ENCODE data around the gene CXADR. TPM values are rescaled to one million over a fixed set of nuclear protein-coding genes. Genes with fewer than 3 reads are reported as not detected.
A peak's percentile ranks its signal among the peaks of the same experiment; 100 is the strongest.
"Not testable (repeated sequence)": the region's sequence is repeated elsewhere in the genome, so short reads cannot be mapped to it uniquely, and the experiment has no call there.

CXADR gene
- total RNA-seq = not detected

DNA sequence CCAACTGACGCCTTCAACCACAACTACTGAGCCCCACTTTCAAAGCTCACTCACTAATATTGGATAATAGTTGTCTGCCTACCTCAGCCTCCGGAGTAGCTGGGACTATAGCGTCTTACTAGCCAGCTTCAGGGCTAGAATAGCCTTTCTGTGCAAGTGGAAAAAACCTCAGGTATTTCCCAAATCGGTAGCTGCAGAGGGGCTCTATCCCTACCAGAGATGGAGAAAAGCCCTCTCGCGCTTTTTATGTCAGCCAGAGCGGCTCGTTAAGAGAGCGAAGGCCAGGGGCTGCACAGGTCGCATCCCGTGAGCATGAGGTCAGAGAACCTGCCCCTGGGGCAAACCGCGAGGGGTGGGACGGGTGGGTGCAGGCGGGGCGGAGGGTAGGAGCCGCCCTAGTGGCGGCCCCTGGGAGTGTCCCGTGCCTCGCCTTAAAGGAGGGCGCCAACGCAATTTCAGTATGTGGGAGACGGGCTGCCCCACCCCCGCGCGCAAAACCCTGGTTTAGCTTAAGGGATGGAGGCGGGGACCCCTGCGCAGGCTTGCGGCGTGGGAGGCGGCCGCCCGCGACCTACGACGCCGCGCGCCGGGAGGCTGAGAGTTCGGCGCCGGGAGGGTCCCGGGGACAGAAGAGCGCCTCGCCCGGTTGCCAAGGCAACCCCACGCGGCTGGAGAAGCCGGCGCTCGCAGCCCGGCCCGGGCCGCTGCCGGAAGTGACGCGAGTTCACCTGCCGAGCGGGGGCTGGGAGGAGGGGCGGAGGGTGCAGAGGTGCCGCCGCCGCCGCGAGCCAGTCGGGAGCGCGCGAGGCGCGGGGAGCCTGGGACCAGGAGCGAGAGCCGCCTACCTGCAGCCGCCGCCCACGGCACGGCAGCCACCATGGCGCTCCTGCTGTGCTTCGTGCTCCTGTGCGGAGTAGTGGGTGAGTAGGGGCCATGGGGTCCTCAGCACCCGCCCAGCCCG is at the start of gene CXADR:
Gene CXADR, plus strand, starts transcription at position 791 of the 961 bp plus-strand sequence. Its CDS starts 87 bp downstream, at position 878.
- peak within 1 kb of the TSS; percentile 62 for H3K4me3 Mint-ChIP-seq
- peaks cover 31 to 56% of the 10 kb centered on the region in 2 donors for H3K27me3 Mint-ChIP-seq
- H3K27ac Mint-ChIP-seq = no peak within 1 kb of the TSS
- peaks cover 11 to 17% of the 10 kb centered on the region in 2 donors for H3K4me1 Mint-ChIP-seq (ENCODE audit: low read depth in 2 of 2)
- peak; percentile 64 for DNase-seq (ENCODE audit: low spot score)
- peak; percentile 84 for ATAC-seq
- H3K36me3 Mint-ChIP-seq = peaks cover 5% of the 10 kb centered on the region
- H3K9me3 Mint-ChIP-seq = no peaks in the 10 kb centered on the region

DNA sequence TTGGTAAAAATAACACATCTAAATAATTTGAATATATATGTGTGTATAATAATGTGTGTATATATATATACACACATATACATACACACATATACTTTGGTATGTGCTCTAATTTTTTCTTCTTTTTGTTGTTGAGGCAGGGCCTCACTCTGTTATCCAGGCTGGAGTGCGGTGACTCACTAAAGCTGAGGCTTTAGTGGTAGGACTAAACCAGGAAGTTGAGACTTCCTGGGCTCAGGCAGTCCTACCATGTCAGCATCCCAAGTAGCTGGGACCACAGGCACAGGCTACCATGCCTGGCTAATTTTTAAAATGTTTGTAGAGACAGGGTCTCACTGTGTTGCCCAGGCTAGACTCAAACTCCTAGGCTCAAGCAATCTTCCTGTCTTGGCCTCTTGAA is 46.7 kb upstream of the CXADR start:
- Mint-ChIP-seq H3K9me3 (no peaks in the 10 kb centered on the region), H3K27me3 (peaks cover 0 to under 1% of the 10 kb centered on the region in 2 donors), H3K4me3 (no peak overlapping the region), H3K36me3 (no peaks in the 10 kb centered on the region), H3K4me1 (ENCODE audit: low read depth in 2 of 2) (no peaks in the 10 kb centered on the region), H3K27ac (no peak overlapping the region)
- ATAC-seq = no peak
- DNase-seq (ENCODE audit: low spot score) = no peak

- Mint-ChIP-seq H3K9me3 (no peaks in the 10 kb centered on the region), H3K27me3 (no peaks in the 10 kb centered on the region), H3K4me3 (no peak overlapping the region), H3K36me3 (no peaks in the 10 kb centered on the region), H3K27ac (no peak overlapping the region), H3K4me1 (ENCODE audit: low read depth in 2 of 2) (no peaks in the 10 kb centered on the region)
- DNase-seq (ENCODE audit: low spot score) (no peak), ATAC-seq (no peak)
Measured at GRCh38 chr21:17467392-17467791, 45.5 kb upstream of the CXADR start.

DNA sequence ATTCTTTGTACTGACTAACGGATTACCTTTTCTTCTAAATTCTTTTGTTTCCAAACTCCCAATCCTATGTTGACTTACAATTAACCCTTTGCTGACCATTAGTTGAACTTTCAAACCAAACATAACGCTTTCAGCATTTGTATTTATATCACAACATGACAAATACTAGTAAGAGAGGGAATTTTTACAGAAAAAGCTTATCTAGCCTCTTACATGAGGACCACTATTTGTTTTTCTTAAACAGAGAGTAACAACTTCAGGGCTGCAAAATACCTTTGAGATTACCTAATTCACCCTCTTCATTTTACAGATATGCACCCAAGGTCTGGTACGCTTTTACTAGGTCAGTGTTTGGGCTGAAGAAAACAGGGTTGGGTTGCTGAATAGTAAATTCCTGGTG is 45.0 kb upstream of the CXADR start:
- Mint-ChIP-seq H3K27me3 (no peaks in the 10 kb centered on the region), H3K4me1 (ENCODE audit: low read depth in 2 of 2) (no peaks in the 10 kb centered on the region), H3K36me3 (no peaks in the 10 kb centered on the region), H3K27ac (no peak overlapping the region), H3K4me3 (no peak overlapping the region), H3K9me3 (no peaks in the 10 kb centered on the region)
- DNase-seq (ENCODE audit: low spot score) = no peak
- no peak for ATAC-seq

- Mint-ChIP-seq H3K27me3 (no peaks in the 10 kb centered on the region), H3K36me3 (no peaks in the 10 kb centered on the region), H3K4me1 (ENCODE audit: low read depth in 2 of 2) (no peaks in the 10 kb centered on the region), H3K9me3 (no peaks in the 10 kb centered on the region), H3K27ac (no peak overlapping the region), H3K4me3 (no peak overlapping the region)
- ATAC-seq = peak in 1 of 2 donors; percentile 36
- DNase-seq (ENCODE audit: low spot score) = no peak
Measured at GRCh38 chr21:17468698-17469097, 44.1 kb upstream of the CXADR start.

DNA sequence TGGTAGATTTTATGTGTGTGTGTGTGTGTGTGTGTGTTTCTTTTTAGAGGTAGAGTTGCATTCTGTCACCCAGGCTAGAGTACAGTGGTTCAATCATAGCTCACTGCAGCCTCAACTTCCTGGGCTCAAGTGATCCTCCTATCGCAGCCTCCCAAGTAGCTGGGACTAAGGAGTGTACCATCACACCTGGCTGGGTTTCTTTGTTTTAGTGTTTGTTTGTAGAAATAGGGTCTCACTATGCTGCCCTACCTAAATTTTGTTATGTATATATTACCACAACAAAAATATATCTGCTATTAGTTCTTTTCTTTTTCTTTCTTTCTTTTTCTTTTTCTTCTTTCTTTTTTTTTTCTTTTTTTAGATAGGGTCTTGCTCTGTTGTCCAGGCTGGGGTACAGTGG is 43.1 kb upstream of the CXADR start:
- H3K4me1 Mint-ChIP-seq (ENCODE audit: low read depth in 2 of 2) = no peaks in the 10 kb centered on the region
- no peaks in the 10 kb centered on the region for H3K27me3 Mint-ChIP-seq
- no peak overlapping the region for H3K4me3 Mint-ChIP-seq
- no peak for DNase-seq (ENCODE audit: low spot score)
- H3K36me3 Mint-ChIP-seq = no peaks in the 10 kb centered on the region
- ATAC-seq = no peak
- H3K9me3 Mint-ChIP-seq = peaks cover 2% of the 10 kb centered on the region
- no peak overlapping the region for H3K27ac Mint-ChIP-seq

DNA sequence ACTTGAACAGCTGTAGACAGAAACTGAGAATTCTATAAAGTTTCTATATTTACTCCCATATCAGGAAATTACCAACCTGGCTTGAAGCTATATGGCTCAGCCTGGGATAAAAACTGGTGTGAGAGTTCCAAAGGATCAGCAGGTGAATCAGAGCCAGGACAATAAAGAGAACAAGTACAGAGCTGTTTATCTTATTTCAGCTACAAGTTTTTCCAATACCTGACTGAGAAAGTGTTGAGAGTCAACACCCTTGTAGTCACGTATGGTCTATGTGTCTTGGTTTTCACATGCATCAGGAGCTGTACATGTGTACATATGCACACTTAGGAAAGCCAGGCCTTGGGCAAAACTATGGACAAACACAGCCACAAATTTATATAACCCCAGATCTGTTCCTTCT is 40.7 kb upstream of the CXADR start:
- H3K4me3 Mint-ChIP-seq = no peak overlapping the region
- no peak for DNase-seq (ENCODE audit: low spot score)
- H3K27me3 Mint-ChIP-seq = no peaks in the 10 kb centered on the region

DNA sequence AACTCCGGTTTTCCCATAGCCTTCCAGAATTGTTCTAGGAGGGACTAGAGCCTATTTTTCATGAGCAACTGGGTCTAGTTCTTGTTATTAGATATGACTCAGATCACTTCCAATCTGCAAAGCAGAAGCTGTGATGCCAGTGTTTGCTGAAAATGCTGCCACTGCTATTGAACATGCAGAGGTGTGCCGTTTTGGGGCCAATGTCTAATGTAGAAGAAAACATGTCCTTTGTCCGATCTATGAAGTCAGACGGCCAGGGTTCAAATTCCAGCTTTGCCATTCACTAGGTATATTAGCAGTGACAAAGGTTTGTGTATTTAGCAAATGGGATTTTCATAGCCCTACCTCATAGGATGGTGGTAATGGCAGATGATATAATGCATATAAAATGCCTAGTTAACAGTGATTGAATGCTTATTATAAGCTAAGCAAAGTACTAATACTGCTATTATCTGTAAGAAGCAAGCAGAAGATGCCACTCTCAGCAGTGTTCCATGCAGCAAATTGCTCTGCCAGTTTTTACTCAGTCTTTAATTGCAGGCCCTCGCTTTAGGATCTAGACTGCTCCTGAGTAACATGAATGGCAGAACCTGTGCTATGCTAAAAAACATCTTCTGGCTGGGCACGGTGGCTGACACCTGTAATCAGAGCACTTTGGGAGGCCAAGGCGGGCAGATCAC is 40.1 kb upstream of the CXADR start:
- Mint-ChIP-seq H3K4me1 (ENCODE audit: low read depth in 2 of 2) (no peaks in the 10 kb centered on the region), H3K9me3 (peaks cover 2% of the 10 kb centered on the region), H3K4me3 (no peak overlapping the region), H3K27me3 (no peaks in the 10 kb centered on the region), H3K27ac (no peak overlapping the region), H3K36me3 (no peaks in the 10 kb centered on the region)
- DNase-seq (ENCODE audit: low spot score) (no peak), ATAC-seq (no peak)

More for the DNA sequence above, 40.7 kb upstream of the CXADR start:
- no peaks in the 10 kb centered on the region for H3K36me3 Mint-ChIP-seq
- H3K4me1 Mint-ChIP-seq (ENCODE audit: low read depth in 2 of 2) = no peaks in the 10 kb centered on the region
- no peak for ATAC-seq
- H3K9me3 Mint-ChIP-seq = peaks cover 2% of the 10 kb centered on the region
- no peak overlapping the region for H3K27ac Mint-ChIP-seq

DNA sequence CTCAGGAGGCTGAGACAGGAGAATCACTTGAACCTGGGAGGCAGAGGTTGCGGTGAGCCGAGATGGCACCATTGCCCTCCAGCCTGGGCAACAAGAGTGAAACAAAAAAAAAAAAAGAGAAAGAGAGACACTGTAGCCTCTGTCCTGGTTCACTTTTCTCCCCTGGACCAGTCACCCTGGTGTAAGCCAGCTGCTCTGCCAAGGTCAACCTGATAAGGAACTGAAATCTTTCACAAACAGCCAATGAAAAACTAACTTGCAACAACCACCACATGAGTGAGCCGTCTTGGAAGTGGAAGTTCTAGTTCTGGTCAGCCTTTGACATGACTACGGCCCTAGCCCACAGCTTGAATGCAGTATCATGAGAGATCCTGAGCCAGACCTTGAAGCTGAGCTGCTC is 36.8 kb upstream of the CXADR start:
- H3K4me1 Mint-ChIP-seq (ENCODE audit: low read depth in 2 of 2) = no peaks in the 10 kb centered on the region
- ATAC-seq = no peak
- DNase-seq (ENCODE audit: low spot score) = no peak
- H3K27ac Mint-ChIP-seq = no peak overlapping the region
- no peaks in the 10 kb centered on the region for H3K36me3 Mint-ChIP-seq
- H3K4me3 Mint-ChIP-seq = no peak overlapping the region
- no peaks in the 10 kb centered on the region for H3K27me3 Mint-ChIP-seq
- H3K9me3 Mint-ChIP-seq = peaks cover 2% of the 10 kb centered on the region

DNA sequence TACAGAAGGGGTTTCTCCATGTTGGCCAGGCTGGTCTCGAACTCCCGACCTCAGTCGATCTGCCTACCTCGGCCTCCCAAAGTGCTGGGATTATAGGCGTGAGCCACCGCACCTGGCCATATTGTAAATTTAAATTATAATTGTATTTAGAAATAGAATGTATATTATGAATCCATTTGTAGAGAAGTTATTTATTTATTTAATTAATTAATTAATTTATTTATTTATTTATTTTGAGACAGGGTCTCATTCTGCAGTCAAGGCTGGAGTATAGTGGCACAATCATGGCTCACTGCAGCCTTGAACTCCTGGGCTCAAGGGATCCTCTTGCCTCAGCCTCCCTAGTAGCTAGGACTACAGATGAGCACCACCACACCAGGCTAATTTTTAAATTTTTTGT is 34.7 kb upstream of the CXADR start:
- not testable (repeated sequence) for H3K27ac Mint-ChIP-seq

DNA sequence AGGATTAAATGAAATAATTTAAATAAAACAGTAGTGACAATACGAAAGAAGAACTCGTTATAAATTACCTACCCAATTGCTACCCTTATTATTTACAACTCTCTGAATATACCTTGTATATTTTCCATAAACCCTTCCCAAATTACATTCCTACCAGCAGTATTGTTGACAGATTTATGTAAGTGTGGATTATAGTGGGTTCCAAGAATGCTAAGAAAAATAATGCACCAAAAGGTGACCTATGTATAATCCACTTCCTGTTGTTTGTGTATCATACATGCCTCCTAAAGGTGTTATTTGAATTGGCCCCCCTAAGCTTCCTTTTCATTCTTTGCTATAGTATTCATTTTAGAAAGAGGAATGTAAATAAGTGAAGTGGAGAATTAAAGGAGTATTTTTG is 33.2 kb upstream of the CXADR start:
- H3K36me3 Mint-ChIP-seq = no peaks in the 10 kb centered on the region
- no peaks in the 10 kb centered on the region for H3K9me3 Mint-ChIP-seq
- no peaks in the 10 kb centered on the region for H3K27me3 Mint-ChIP-seq
- no peak overlapping the region for H3K27ac Mint-ChIP-seq
- DNase-seq (ENCODE audit: low spot score) (no peak), ATAC-seq (no peak)
- H3K4me3 Mint-ChIP-seq = no peak overlapping the region
- no peaks in the 10 kb centered on the region for H3K4me1 Mint-ChIP-seq (ENCODE audit: low read depth in 2 of 2)

More for the DNA sequence above, 34.7 kb upstream of the CXADR start:
- DNase-seq (ENCODE audit: low spot score); H3K27me3 Mint-ChIP-seq; H3K4me3 Mint-ChIP-seq; H3K36me3 Mint-ChIP-seq; H3K4me1 Mint-ChIP-seq (ENCODE audit: low read depth in 2 of 2); ATAC-seq; H3K9me3 Mint-ChIP-seq: not testable (repeated sequence)

GRCh38 chr21:17482928-17483327 is 29.9 kb upstream of the CXADR start:
- Mint-ChIP-seq H3K9me3 (no peaks in the 10 kb centered on the region), H3K36me3 (no peaks in the 10 kb centered on the region), H3K27me3 (no peaks in the 10 kb centered on the region), H3K27ac (no peak overlapping the region), H3K4me3 (no peak overlapping the region), H3K4me1 (ENCODE audit: low read depth in 2 of 2) (no peaks in the 10 kb centered on the region)
- ATAC-seq = no peak
- no peak for DNase-seq (ENCODE audit: low spot score)

GRCh38 chr21:17488620-17489019 is 24.2 kb upstream of the CXADR start:
- DNase-seq (ENCODE audit: low spot score) (no peak), ATAC-seq (peak in 1 of 2 donors; percentile 58)
- Mint-ChIP-seq H3K4me1 (ENCODE audit: low read depth in 2 of 2) (no peaks in the 10 kb centered on the region), H3K36me3 (no peaks in the 10 kb centered on the region), H3K9me3 (peaks cover 3% of the 10 kb centered on the region), H3K27me3 (peaks cover 0 to 3% of the 10 kb centered on the region in 2 donors), H3K27ac (no peak overlapping the region), H3K4me3 (no peak overlapping the region)

DNA sequence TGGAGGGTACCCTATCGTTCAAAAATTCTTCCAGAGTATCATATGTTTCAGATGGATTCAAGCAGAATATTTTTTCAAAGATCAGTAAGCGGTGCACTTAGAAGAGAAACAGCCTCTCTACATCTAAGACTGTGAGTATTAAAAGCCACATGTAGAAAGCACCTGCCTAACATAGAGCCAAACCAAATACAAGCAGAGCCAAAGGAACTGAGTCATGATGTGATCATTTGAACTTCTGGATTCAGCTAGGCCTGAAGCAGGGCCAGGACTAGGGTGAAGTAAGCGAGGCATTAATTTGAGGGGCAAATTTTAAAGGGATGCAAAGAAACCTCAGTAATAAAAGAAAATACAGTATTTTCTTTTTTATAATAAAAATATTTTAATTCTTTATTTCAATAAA is 23.3 kb upstream of the CXADR start:
- ATAC-seq = not testable (repeated sequence)

More for the DNA sequence above, 23.3 kb upstream of the CXADR start:
- not testable (repeated sequence) for H3K4me1 Mint-ChIP-seq (ENCODE audit: low read depth in 2 of 2); H3K36me3 Mint-ChIP-seq; DNase-seq (ENCODE audit: low spot score); H3K9me3 Mint-ChIP-seq; H3K27ac Mint-ChIP-seq; H3K27me3 Mint-ChIP-seq; H3K4me3 Mint-ChIP-seq
